ENCODE results near the gene FBN2. TPM values are rescaled to one million over a fixed set of nuclear protein-coding genes. Genes with fewer than 3 reads are reported as not detected.

Gene FBN2
- polyA plus RNA-seq, 1 donor from 2014 or later: 1.6 TPM

GRCh38 chr5:128466980-128467379 lies 71.1 kb downstream of the FBN2 start:
- Histone ChIP-seq H3F3A (ENCODE audit: insufficient read depth, low read length, poor library complexity, severe bottlenecking) (no peaks in the 10 kb centered on the region), H3K9me2 (ENCODE audit: insufficient read depth, low read length) (no peaks in the 10 kb centered on the region), H4K20me1 (ENCODE audit: insufficient read depth) (no peaks in the 10 kb centered on the region), H3K9ac (ENCODE audit: low read length) (no peak overlapping the region), H3K9me3 (ENCODE audit: low read length) (no peaks in the 10 kb centered on the region), H3K79me2 (replicated peaks; ENCODE audit: insufficient read depth, low read length) (no peaks in the 10 kb centered on the region), H3K27me3 (ENCODE audit: insufficient read depth, low read depth, low read length) (no peaks in the 10 kb centered on the region), H3K4me2 (ENCODE audit: low read length) (no peak overlapping the region), H3K36me3 (ENCODE audit: insufficient read depth, low read length) (no peaks in the 10 kb centered on the region), H3K4me3 (ENCODE audit: low read length) (no peak overlapping the region), H3K27ac (ENCODE audit: low read length) (no peak overlapping the region), H2AFZ (ENCODE audit: low read depth, low read length) (no peak overlapping the region)
- TF ChIP-seq RAD21 (conservative IDR thresholded peaks at IDR 0.05) (no peak), SMC3 (conservative IDR thresholded peaks at IDR 0.05; ENCODE audit: poor library complexity) (no peak), MXI1 (conservative IDR thresholded peaks at IDR 0.05; ENCODE audit: poor library complexity, severe bottlenecking) (no peak), EZH2 (IDR thresholded peaks at IDR 0.05; ENCODE audit: borderline replicate concordance, insufficient read depth, low read length, poor library complexity, severe bottlenecking) (no peak), EP300 (conservative IDR thresholded peaks at IDR 0.05; ENCODE audit: poor library complexity, severe bottlenecking) (no peak), POLR2AphosphoS5 (IDR thresholded peaks at IDR 0.05) (no peak), REST (IDR thresholded peaks at IDR 0.05; ENCODE audit: borderline replicate concordance) (no peak), CTCF (IDR thresholded peaks at IDR 0.05; ENCODE audit: poor library complexity, severe bottlenecking) (no peak), TAF1 (IDR thresholded peaks at IDR 0.05; ENCODE audit: low read depth) (no peak)

DNA sequence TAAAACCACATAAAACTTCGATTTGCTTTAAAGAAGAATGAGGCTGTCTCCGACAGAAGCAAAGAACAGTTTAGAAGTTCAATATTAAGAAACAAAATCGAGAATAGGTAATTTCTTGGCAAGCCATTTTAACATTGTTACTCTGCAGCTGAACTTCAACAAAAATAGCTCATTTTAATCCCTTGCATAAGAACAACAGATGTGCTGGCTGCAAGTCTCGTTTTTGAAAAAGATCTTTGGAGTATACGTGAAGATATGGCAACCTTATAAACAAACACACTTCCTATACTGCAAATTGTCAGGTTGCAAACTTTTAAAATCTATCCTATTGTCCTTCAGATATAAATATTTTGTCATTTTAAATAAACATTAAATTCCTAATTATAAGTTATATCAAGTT lies 71.5 kb downstream of the FBN2 start:
- H3K79me2 ChIP-seq (replicated peaks; ENCODE audit: insufficient read depth, low read length): no peaks in the 10 kb centered on the region
- no peak overlapping the region for H3K27ac ChIP-seq (ENCODE audit: low read length)
- H3K9me2 ChIP-seq (ENCODE audit: insufficient read depth, low read length): no peaks in the 10 kb centered on the region
- H3K4me2 ChIP-seq (ENCODE audit: low read length): no peak overlapping the region
- no peak overlapping the region for H3K9ac ChIP-seq (ENCODE audit: low read length)
- H3K4me3 ChIP-seq (ENCODE audit: low read length): no peak overlapping the region
- H3K27me3 ChIP-seq (ENCODE audit: insufficient read depth, low read depth, low read length): no peaks in the 10 kb centered on the region
- H4K20me1 ChIP-seq (ENCODE audit: insufficient read depth): no peaks in the 10 kb centered on the region
- no peaks in the 10 kb centered on the region for H3F3A ChIP-seq (ENCODE audit: insufficient read depth, low read length, poor library complexity, severe bottlenecking)
- H3K36me3 ChIP-seq (ENCODE audit: insufficient read depth, low read length): no peaks in the 10 kb centered on the region
- no peaks in the 10 kb centered on the region for H3K9me3 ChIP-seq (ENCODE audit: low read length)
- TF ChIP-seq EP300 (conservative IDR thresholded peaks at IDR 0.05; ENCODE audit: poor library complexity, severe bottlenecking) (no peak), SMC3 (conservative IDR thresholded peaks at IDR 0.05; ENCODE audit: poor library complexity) (no peak), CTCF (IDR thresholded peaks at IDR 0.05; ENCODE audit: poor library complexity, severe bottlenecking) (no peak), TAF1 (IDR thresholded peaks at IDR 0.05; ENCODE audit: low read depth) (no peak), EZH2 (IDR thresholded peaks at IDR 0.05; ENCODE audit: borderline replicate concordance, insufficient read depth, low read length, poor library complexity, severe bottlenecking) (no peak), REST (IDR thresholded peaks at IDR 0.05; ENCODE audit: borderline replicate concordance) (no peak), MXI1 (conservative IDR thresholded peaks at IDR 0.05; ENCODE audit: poor library complexity, severe bottlenecking) (no peak), RAD21 (conservative IDR thresholded peaks at IDR 0.05) (no peak), POLR2AphosphoS5 (IDR thresholded peaks at IDR 0.05) (no peak)
- H2AFZ ChIP-seq (ENCODE audit: low read depth, low read length): no peak overlapping the region
